ENCODE data around the gene DPF3.

Gene DPF3

GRCh38 chr14:72810201-72810600 lies 83.7 kb downstream of the DPF3 start:
- H3K4me3 ChIP-seq (ENCODE audit: insufficient read depth, low read depth, low read length), result no peak overlapping the region
- H3K27ac ChIP-seq (ENCODE audit: insufficient read depth, low read depth, low read length, poor library complexity, severe bottlenecking), result no peak overlapping the region
- no peaks in the 10 kb centered on the region for H3K36me3 ChIP-seq (ENCODE audit: control insufficient read depth, insufficient read depth, low read length)
- no peaks in the 10 kb centered on the region for H3K9me3 ChIP-seq (ENCODE audit: control insufficient read depth, low read length)
- WGBS, 2 experiments, result 91 to 97% methylated on average over 8 of the region's 8 CpGs
- no peaks in the 10 kb centered on the region for H3K27me3 ChIP-seq (ENCODE audit: control insufficient read depth, insufficient read depth, low read length, poor library complexity, severe bottlenecking)
- H3K4me1 ChIP-seq (ENCODE audit: control insufficient read depth, insufficient read depth, low read length), result no peaks in the 10 kb centered on the region

GRCh38 chr14:72809063-72809462 lies 84.8 kb downstream of the DPF3 start:
- no peaks in the 10 kb centered on the region for H3K9me3 ChIP-seq (ENCODE audit: control insufficient read depth, low read length)
- H3K4me3 ChIP-seq (ENCODE audit: insufficient read depth, low read depth, low read length), result no peak overlapping the region
- H3K36me3 ChIP-seq (ENCODE audit: control insufficient read depth, insufficient read depth, low read length), result no peaks in the 10 kb centered on the region
- H3K27ac ChIP-seq (ENCODE audit: insufficient read depth, low read depth, low read length, poor library complexity, severe bottlenecking), result no peak overlapping the region
- no peaks in the 10 kb centered on the region for H3K27me3 ChIP-seq (ENCODE audit: control insufficient read depth, insufficient read depth, low read length, poor library complexity, severe bottlenecking)
- 82 to 94% methylated on average over 6 of the region's 6 CpGs for WGBS, 2 experiments
- no peaks in the 10 kb centered on the region for H3K4me1 ChIP-seq (ENCODE audit: control insufficient read depth, insufficient read depth, low read length)

GRCh38 chr14:72808564-72808963 lies 85.3 kb downstream of the DPF3 start:
- no peaks in the 10 kb centered on the region for H3K27me3 ChIP-seq (ENCODE audit: control insufficient read depth, insufficient read depth, low read length, poor library complexity, severe bottlenecking)
- H3K4me3 ChIP-seq (ENCODE audit: insufficient read depth, low read depth, low read length), result no peak overlapping the region
- 93 to 94% methylated on average over 4 of the region's 4 CpGs for WGBS, 2 experiments

GRCh38 chr14:72802588-72802946 lies 91.3 kb downstream of the DPF3 start:
- 90 to 95% methylated on average over 3 of the region's 3 CpGs for WGBS, 2 experiments
- Histone ChIP-seq H3K4me3 (ENCODE audit: insufficient read depth, low read depth, low read length) (no peak overlapping the region), H3K27me3 (ENCODE audit: control insufficient read depth, insufficient read depth, low read length, poor library complexity, severe bottlenecking) (no peaks in the 10 kb centered on the region), H3K36me3 (ENCODE audit: control insufficient read depth, insufficient read depth, low read length) (no peaks in the 10 kb centered on the region), H3K4me1 (ENCODE audit: control insufficient read depth, insufficient read depth, low read length) (no peaks in the 10 kb centered on the region), H3K9me3 (ENCODE audit: control insufficient read depth, low read length) (no peaks in the 10 kb centered on the region), H3K27ac (ENCODE audit: insufficient read depth, low read depth, low read length, poor library complexity, severe bottlenecking) (no peak overlapping the region)

More at GRCh38 chr14:72808564-72808963, 85.3 kb downstream of the DPF3 start:
- Histone ChIP-seq H3K27ac (ENCODE audit: insufficient read depth, low read depth, low read length, poor library complexity, severe bottlenecking) (no peak overlapping the region), H3K4me1 (ENCODE audit: control insufficient read depth, insufficient read depth, low read length) (no peaks in the 10 kb centered on the region), H3K36me3 (ENCODE audit: control insufficient read depth, insufficient read depth, low read length) (no peaks in the 10 kb centered on the region), H3K9me3 (ENCODE audit: control insufficient read depth, low read length) (no peaks in the 10 kb centered on the region)

- Histone ChIP-seq H3K9me3 (ENCODE audit: control insufficient read depth, low read length) (no peaks in the 10 kb centered on the region), H3K27ac (ENCODE audit: insufficient read depth, low read depth, low read length, poor library complexity, severe bottlenecking) (no peak overlapping the region), H3K4me3 (ENCODE audit: insufficient read depth, low read depth, low read length) (no peak overlapping the region), H3K27me3 (ENCODE audit: control insufficient read depth, insufficient read depth, low read length, poor library complexity, severe bottlenecking) (no peaks in the 10 kb centered on the region), H3K36me3 (ENCODE audit: control insufficient read depth, insufficient read depth, low read length) (no peaks in the 10 kb centered on the region), H3K4me1 (ENCODE audit: control insufficient read depth, insufficient read depth, low read length) (no peaks in the 10 kb centered on the region)
- WGBS, 2 experiments, result 90 to 93% methylated on average over 5 of the region's 5 CpGs
These were observed 91.9 kb downstream of the DPF3 start for GRCh38 chr14:72801836-72802587.

- H3K4me3 ChIP-seq (ENCODE audit: insufficient read depth, low read depth, low read length), result no peak overlapping the region
- no peaks in the 10 kb centered on the region for H3K36me3 ChIP-seq (ENCODE audit: control insufficient read depth, insufficient read depth, low read length)
- H3K4me1 ChIP-seq (ENCODE audit: control insufficient read depth, insufficient read depth, low read length), result no peaks in the 10 kb centered on the region
- WGBS, 2 experiments, result 90 to 92% methylated on average over 4 of the region's 4 CpGs
- no peaks in the 10 kb centered on the region for H3K27me3 ChIP-seq (ENCODE audit: control insufficient read depth, insufficient read depth, low read length, poor library complexity, severe bottlenecking)
- no peaks in the 10 kb centered on the region for H3K9me3 ChIP-seq (ENCODE audit: control insufficient read depth, low read length)
- H3K27ac ChIP-seq (ENCODE audit: insufficient read depth, low read depth, low read length, poor library complexity, severe bottlenecking), result no peak overlapping the region
These were observed 92.5 kb downstream of the DPF3 start for GRCh38 chr14:72801381-72801812.

GRCh38 chr14:72800848-72801370 lies 93.0 kb downstream of the DPF3 start:
- 91 to 94% methylated on average over 4 of the region's 4 CpGs for WGBS, 2 experiments
- H3K27ac ChIP-seq (ENCODE audit: insufficient read depth, low read depth, low read length, poor library complexity, severe bottlenecking), result no peak overlapping the region
- H3K4me3 ChIP-seq (ENCODE audit: insufficient read depth, low read depth, low read length), result no peak overlapping the region
- H3K9me3 ChIP-seq (ENCODE audit: control insufficient read depth, low read length), result no peaks in the 10 kb centered on the region
- no peaks in the 10 kb centered on the region for H3K4me1 ChIP-seq (ENCODE audit: control insufficient read depth, insufficient read depth, low read length)
- H3K27me3 ChIP-seq (ENCODE audit: control insufficient read depth, insufficient read depth, low read length, poor library complexity, severe bottlenecking), result no peaks in the 10 kb centered on the region
- no peaks in the 10 kb centered on the region for H3K36me3 ChIP-seq (ENCODE audit: control insufficient read depth, insufficient read depth, low read length)

- H3K27ac ChIP-seq (ENCODE audit: insufficient read depth, low read depth, low read length, poor library complexity, severe bottlenecking), result no peak overlapping the region
These were observed 93.6 kb downstream of the DPF3 start for GRCh38 chr14:72800296-72800695.

GRCh38 chr14:72796935-72797334 lies 97.0 kb downstream of the DPF3 start:
- Histone ChIP-seq H3K27ac (ENCODE audit: insufficient read depth, low read depth, low read length, poor library complexity, severe bottlenecking) (no peak overlapping the region), H3K9me3 (ENCODE audit: control insufficient read depth, low read length) (no peaks in the 10 kb centered on the region), H3K27me3 (ENCODE audit: control insufficient read depth, insufficient read depth, low read length, poor library complexity, severe bottlenecking) (no peaks in the 10 kb centered on the region), H3K36me3 (ENCODE audit: control insufficient read depth, insufficient read depth, low read length) (no peaks in the 10 kb centered on the region), H3K4me3 (ENCODE audit: insufficient read depth, low read depth, low read length) (no peak overlapping the region), H3K4me1 (ENCODE audit: control insufficient read depth, insufficient read depth, low read length) (no peaks in the 10 kb centered on the region)
- WGBS, 2 experiments, result 74% methylated on average over 6 of the region's 6 CpGs

More at GRCh38 chr14:72800296-72800695, 93.6 kb downstream of the DPF3 start:
- no peaks in the 10 kb centered on the region for H3K4me1 ChIP-seq (ENCODE audit: control insufficient read depth, insufficient read depth, low read length)
- no peak overlapping the region for H3K4me3 ChIP-seq (ENCODE audit: insufficient read depth, low read depth, low read length)
- H3K36me3 ChIP-seq (ENCODE audit: control insufficient read depth, insufficient read depth, low read length), result no peaks in the 10 kb centered on the region
- H3K9me3 ChIP-seq (ENCODE audit: control insufficient read depth, low read length), result no peaks in the 10 kb centered on the region
- H3K27me3 ChIP-seq (ENCODE audit: control insufficient read depth, insufficient read depth, low read length, poor library complexity, severe bottlenecking), result no peaks in the 10 kb centered on the region
- WGBS, 2 experiments, result 92 to 93% methylated on average over 2 of the region's 2 CpGs

- H3K4me3 ChIP-seq (ENCODE audit: insufficient read depth, low read depth, low read length), result no peak overlapping the region
- no peaks in the 10 kb centered on the region for H3K27me3 ChIP-seq (ENCODE audit: control insufficient read depth, insufficient read depth, low read length, poor library complexity, severe bottlenecking)
- 93 to 94% methylated on average over 6 to 7 of the region's 7 CpGs for WGBS, 2 experiments
- no peak overlapping the region for H3K27ac ChIP-seq (ENCODE audit: insufficient read depth, low read depth, low read length, poor library complexity, severe bottlenecking)
- H3K9me3 ChIP-seq (ENCODE audit: control insufficient read depth, low read length), result no peaks in the 10 kb centered on the region
- no peaks in the 10 kb centered on the region for H3K36me3 ChIP-seq (ENCODE audit: control insufficient read depth, insufficient read depth, low read length)
- no peaks in the 10 kb centered on the region for H3K4me1 ChIP-seq (ENCODE audit: control insufficient read depth, insufficient read depth, low read length)
These were observed 100.6 kb downstream of the DPF3 start for GRCh38 chr14:72793156-72793939.

Measured in ectodermal cell (in vitro differentiated cells).